HepG2 (cell line): ENCODE results near the gene LRP5. TPM values are rescaled to one million over a fixed set of nuclear protein-coding genes. Genes with fewer than 3 reads are reported as not detected.

ENCODE experiments used
- CSRNP1 ChIP-seq: sonication (generic); formaldehyde crosslinking; IDR thresholded peaks from 2 replicates; pipeline ENCODE4 v1.8.1; 2023; ENCODE audit warnings: mild to moderate bottlenecking, missing genetic modification reagents
- FOSL2 ChIP-seq: sonication (generic); formaldehyde crosslinking; IDR thresholded peaks from 2 replicates; pipeline ENCODE4 v1.4.0; 2020; ENCODE audit warnings: missing genetic modification reagents
- FOXK1 ChIP-seq: sonication (generic); formaldehyde crosslinking; IDR thresholded peaks from 2 replicates; pipeline ENCODE4 v1.4.0; 2020; ENCODE audit warnings: low read depth, missing genetic modification reagents, borderline replicate concordance
- KDM5B ChIP-seq: sonication (generic); formaldehyde crosslinking; IDR thresholded peaks from 2 replicates; pipeline ENCODE4 v1.4.0; 2020; ENCODE audit warnings: missing genetic modification reagents, mild to moderate bottlenecking, borderline replicate concordance
- KLF15 ChIP-seq: sonication (generic); formaldehyde crosslinking; IDR thresholded peaks from 2 replicates; pipeline ENCODE4 v1.8.1; 2023; ENCODE audit warnings: borderline replicate concordance, mild to moderate bottlenecking, inconsistent platforms, missing genetic modification reagents, mixed read lengths
- MBNL3 ChIP-seq: fragments of 250-450 bp; sonication (Bioruptor Pico); conservative IDR thresholded peaks from 2 replicates; pipeline ENCODE4 v1.8.0; 2022; ENCODE audit warnings: mild to moderate bottlenecking, inconsistent platforms
- MXD4 ChIP-seq: IDR thresholded peaks from 2 replicates; pipeline ENCODE4 v1.6.1; 2016; ENCODE audit warnings: mild to moderate bottlenecking, missing biosample characterization, missing genetic modification reagents
- MYPOP ChIP-seq: sonication (generic); formaldehyde crosslinking; IDR thresholded peaks from 2 replicates; pipeline ENCODE4 v1.8.1; 2023; ENCODE audit warnings: mild to moderate bottlenecking, moderate library complexity, missing genetic modification reagents
- SNAPC4 ChIP-seq: sonication (generic); formaldehyde crosslinking; IDR thresholded peaks from 2 replicates; pipeline ENCODE4 v1.4.0; 2020; ENCODE audit warnings: mild to moderate bottlenecking, missing genetic modification reagents
- TCF12 ChIP-seq, 2 experiments: fragments of 450-650 bp in 1 of 2; sonication (generic) in 1 of 2; formaldehyde crosslinking in 1 of 2; IDR thresholded peaks; 2 replicates each; pipeline versions ENCODE4 v1.6.1 to v1.8.0; 2017 to 2022; ENCODE audit warnings: antibody characterized with exemption in 1 of 2, mild to moderate bottlenecking in 1 of 2, missing genetic modification reagents in 1 of 2, moderate library complexity in 1 of 2
- ZC3H4 ChIP-seq: sonication (generic); formaldehyde crosslinking; IDR thresholded peaks from 2 replicates; pipeline ENCODE4 v1.4.0; 2020; ENCODE audit warnings: missing genetic modification reagents, borderline replicate concordance
- ZNF350 ChIP-seq: sonication (generic); formaldehyde crosslinking; IDR thresholded peaks from 2 replicates; pipeline ENCODE4 v1.4.0; 2020; ENCODE audit warnings: mild to moderate bottlenecking, low read depth, missing genetic modification reagents, borderline replicate concordance
- ZNF547 ChIP-seq: sonication (generic); formaldehyde crosslinking; IDR thresholded peaks from 2 replicates; pipeline ENCODE4 v1.5.1; 2020; ENCODE audit warnings: mild to moderate bottlenecking, missing genetic modification reagents
- ZNF772 ChIP-seq: sonication (generic); formaldehyde crosslinking; IDR thresholded peaks from 2 replicates; pipeline ENCODE4 v1.5.0; 2020; ENCODE audit warnings: mild to moderate bottlenecking, missing genetic modification reagents
- ZNF777 ChIP-seq: sonication (generic); formaldehyde crosslinking; IDR thresholded peaks from 2 replicates; pipeline ENCODE4 v1.4.0; 2020; ENCODE audit warnings: missing genetic modification reagents
- polyA plus RNA-seq, 8 experiments: library from polyadenylated mRNA; depleted of rRNA in 3 of 8; stranded (reverse) in 7 of 8; unstranded in 1 of 8; fragments of >200 nt; fragmentation: Illumina TruSeq in 4 of 8; extraction: Trizol in 4 of 8; gene quantifications; 2 replicates each; pipeline versions ENCODE4 v1.2.1 to v1.2.3, GENCODE V29; 2011 to 2016; ENCODE audit warnings: low read depth in 4 of 8, missing spikeins in 1 of 8, mixed read lengths in 1 of 8; ENCODE audit not compliant: insufficient read depth in 1 of 8
- total RNA-seq, 5 experiments: library from RNA; depleted of rRNA; stranded (reverse); fragments of >200 nt; fragmentation: Illumina TruSeq; extraction: Trizol; gene quantifications; 2 replicates each; pipeline ENCODE4 v1.2.3, GENCODE V29; 2016; ENCODE audit warnings: low read depth in 1 of 5
- TF ChIP-seq, protein P1 (sequence below): sonication (generic); formaldehyde crosslinking; IDR thresholded peaks from 2 replicates; pipeline ENCODE4 v1.8.1; 2022; ENCODE audit warnings: mild to moderate bottlenecking, missing genetic modification reagents
- TF ChIP-seq, protein P2 (sequence below): sonication (generic); formaldehyde crosslinking; IDR thresholded peaks from 2 replicates; pipeline ENCODE4 v1.4.0; 2020; ENCODE audit warnings: missing genetic modification reagents

LRP5 gene
- total and polyA plus RNA-seq, 2 of the 13 experiments (the other 11 are each of a cell fraction or from before 2014, with no cell fraction given): 40.4 to 64.0 TPM

DNA sequence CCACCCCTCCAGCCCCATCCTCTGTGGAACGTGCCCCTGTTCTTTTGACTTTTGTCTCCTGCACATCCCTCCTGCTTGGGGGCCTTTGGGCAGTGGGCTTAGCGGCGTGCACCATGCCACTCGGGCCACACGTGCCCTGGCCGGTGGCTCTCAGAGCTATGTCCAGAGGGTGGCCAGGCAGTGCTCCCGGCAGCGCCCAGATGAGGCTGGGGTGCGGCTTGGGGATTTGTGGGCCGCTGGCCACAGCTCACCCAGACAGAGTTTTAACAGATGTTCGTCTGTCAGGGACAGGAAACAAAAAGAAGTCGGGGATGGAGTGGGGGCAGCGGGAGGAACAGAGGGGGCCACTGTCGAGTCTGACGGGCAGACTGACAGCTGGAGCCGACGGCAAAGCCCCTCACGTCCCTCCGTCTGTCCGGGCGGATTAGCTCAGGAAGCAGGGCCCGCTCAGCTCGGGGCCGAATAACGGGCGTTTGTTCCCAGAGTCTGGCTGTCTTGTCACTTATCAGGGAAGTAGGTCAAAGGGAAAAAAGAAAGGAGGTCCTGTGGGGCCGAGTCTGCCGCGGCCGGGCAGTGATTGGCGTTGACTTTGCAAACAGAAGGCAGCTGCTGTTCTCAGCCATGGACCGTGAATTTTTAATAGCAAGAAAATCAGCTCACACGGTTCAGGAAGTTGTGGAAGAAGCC is 61.6 kb downstream of the LRP5 start (continued):
- TF ChIP-seq, protein P1, sequence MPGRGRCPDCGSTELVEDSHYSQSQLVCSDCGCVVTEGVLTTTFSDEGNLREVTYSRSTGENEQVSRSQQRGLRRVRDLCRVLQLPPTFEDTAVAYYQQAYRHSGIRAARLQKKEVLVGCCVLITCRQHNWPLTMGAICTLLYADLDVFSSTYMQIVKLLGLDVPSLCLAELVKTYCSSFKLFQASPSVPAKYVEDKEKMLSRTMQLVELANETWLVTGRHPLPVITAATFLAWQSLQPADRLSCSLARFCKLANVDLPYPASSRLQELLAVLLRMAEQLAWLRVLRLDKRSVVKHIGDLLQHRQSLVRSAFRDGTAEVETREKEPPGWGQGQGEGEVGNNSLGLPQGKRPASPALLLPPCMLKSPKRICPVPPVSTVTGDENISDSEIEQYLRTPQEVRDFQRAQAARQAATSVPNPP (CRISPR knock-in tag): no peak
- TF ChIP-seq ZNF772 (CRISPR knock-in tag) (no peak), KDM5B (CRISPR knock-in tag) (peak; percentile 26; the same call in 1 of the 2 replicates), TCF12 (IDR thresholded peaks at IDR 0.05) (no peak), TCF12 (CRISPR knock-in tag; IDR thresholded peaks at IDR 0.05) (no peak), KLF15 (CRISPR knock-in tag) (no peak), ZNF350 (CRISPR knock-in tag) (no peak), FOXK1 (CRISPR knock-in tag) (no peak), MYPOP (CRISPR knock-in tag) (no peak), FOSL2 (CRISPR knock-in tag) (no peak), ZNF777 (CRISPR knock-in tag) (peak; percentile 89), ZC3H4 (CRISPR knock-in tag) (no peak), CSRNP1 (CRISPR knock-in tag) (no peak), MXD4 (CRISPR knock-in tag) (no peak), ZNF547 (CRISPR knock-in tag) (no peak), MBNL3 (CRISPR knock-in tag) (no peak), SNAPC4 (CRISPR knock-in tag) (no peak)
- TF ChIP-seq, protein P2, sequence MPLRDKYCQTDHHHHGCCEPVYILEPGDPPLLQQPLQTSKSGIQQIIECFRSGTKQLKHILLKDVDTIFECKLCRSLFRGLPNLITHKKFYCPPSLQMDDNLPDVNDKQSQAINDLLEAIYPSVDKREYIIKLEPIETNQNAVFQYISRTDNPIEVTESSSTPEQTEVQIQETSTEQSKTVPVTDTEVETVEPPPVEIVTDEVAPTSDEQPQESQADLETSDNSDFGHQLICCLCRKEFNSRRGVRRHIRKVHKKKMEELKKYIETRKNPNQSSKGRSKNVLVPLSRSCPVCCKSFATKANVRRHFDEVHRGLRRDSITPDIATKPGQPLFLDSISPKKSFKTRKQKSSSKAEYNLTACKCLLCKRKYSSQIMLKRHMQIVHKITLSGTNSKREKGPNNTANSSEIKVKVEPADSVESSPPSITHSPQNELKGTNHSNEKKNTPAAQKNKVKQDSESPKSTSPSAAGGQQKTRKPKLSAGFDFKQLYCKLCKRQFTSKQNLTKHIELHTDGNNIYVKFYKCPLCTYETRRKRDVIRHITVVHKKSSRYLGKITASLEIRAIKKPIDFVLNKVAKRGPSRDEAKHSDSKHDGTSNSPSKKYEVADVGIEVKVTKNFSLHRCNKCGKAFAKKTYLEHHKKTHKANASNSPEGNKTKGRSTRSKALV (CRISPR knock-in tag): no peak
